Parathyroid adenoma (tissue), 2 donors: ENCODE measurements around the gene CGAS.

ENCODE experiments used
- H2AFZ ChIP-seq: fragments of 300-600 bp; sonication (generic); one replicate; pipeline ENCODE4 v1.7.0; 2017; ENCODE audit warnings: antibody characterized with exemption, mild to moderate bottlenecking
- H3K27ac ChIP-seq: fragments of 300-600 bp; sonication (generic); one replicate; pipeline ENCODE4 v1.7.0; 2017
- H3K27me3 ChIP-seq: fragments of 300-600 bp; sonication (generic); one replicate; pipeline ENCODE4 v1.7.0; 2017; ENCODE audit warnings: low read length; ENCODE audit not compliant: control insufficient read depth, insufficient read depth
- H3K36me3 ChIP-seq: fragments of 300-600 bp; sonication (generic); one replicate; pipeline ENCODE4 v1.7.0; 2017; ENCODE audit warnings: low read length; ENCODE audit not compliant: control insufficient read depth, insufficient read depth
- H3K4me1 ChIP-seq: fragments of 300-600 bp; sonication (generic); one replicate; pipeline ENCODE4 v1.7.0; 2017; ENCODE audit warnings: control low read depth
- H3K4me2 ChIP-seq: fragments of 300-600 bp; sonication (generic); one replicate; pipeline ENCODE4 v1.7.0; 2017; ENCODE audit warnings: low read length
- H3K4me3 ChIP-seq: fragments of 300-600 bp; sonication (generic); one replicate; pipeline ENCODE4 v1.7.0; 2017; ENCODE audit warnings: low read depth, low read length
- H3K79me2 ChIP-seq: fragments of 300-600 bp; sonication (generic); one replicate; pipeline ENCODE4 v1.7.0; 2017; ENCODE audit warnings: control low read depth
- H3K9ac ChIP-seq: fragments of 300-600 bp; sonication (generic); one replicate; pipeline ENCODE4 v1.7.0; 2017; ENCODE audit warnings: mild to moderate bottlenecking
- H3K9me3 ChIP-seq: fragments of 300-600 bp; sonication (generic); one replicate; pipeline ENCODE4 v1.7.0; 2017; ENCODE audit warnings: low read length; ENCODE audit not compliant: control insufficient read depth
- CTCF ChIP-seq: fragments of 300-600 bp; sonication (generic); IDR thresholded peaks from one replicate; pipeline ENCODE4 v1.7.0; 2017; ENCODE audit warnings: antibody characterized with exemption, mild to moderate bottlenecking
- donor health status: primary hyperparathyroidism.

Gene CGAS

GRCh38 chr6:73481969-73482368 is 29.9 kb upstream of the CGAS start:
- peak overlapping the region; percentile 21 for H3K27ac ChIP-seq
- TF ChIP-seq CTCF = no peak
- H3K9me3 ChIP-seq = no peaks in the 10 kb centered on the region
- peak overlapping the region; percentile 47 for H2AFZ ChIP-seq
- peaks cover 11% of the 10 kb centered on the region for H3K4me1 ChIP-seq
- H3K36me3 ChIP-seq = no peaks in the 10 kb centered on the region
- H3K9ac ChIP-seq = no peak overlapping the region
- no peak overlapping the region for H3K4me2 ChIP-seq
- no peak overlapping the region for H3K4me3 ChIP-seq
- H3K27me3 ChIP-seq = no peaks in the 10 kb centered on the region
- H3K79me2 ChIP-seq = no peaks in the 10 kb centered on the region

GRCh38 chr6:73477407-73477806 is 25.3 kb upstream of the CGAS start:
- Histone ChIP-seq H3K4me2 (no peak overlapping the region), H3K9ac (no peak overlapping the region), H3K27me3 (no peaks in the 10 kb centered on the region), H3K4me3 (no peak overlapping the region), H2AFZ (no peak overlapping the region), H3K4me1 (peaks cover 11% of the 10 kb centered on the region), H3K79me2 (peaks cover 3% of the 10 kb centered on the region), H3K9me3 (no peaks in the 10 kb centered on the region), H3K36me3 (no peaks in the 10 kb centered on the region), H3K27ac (no peak overlapping the region)
- TF ChIP-seq CTCF = no peak

DNA sequence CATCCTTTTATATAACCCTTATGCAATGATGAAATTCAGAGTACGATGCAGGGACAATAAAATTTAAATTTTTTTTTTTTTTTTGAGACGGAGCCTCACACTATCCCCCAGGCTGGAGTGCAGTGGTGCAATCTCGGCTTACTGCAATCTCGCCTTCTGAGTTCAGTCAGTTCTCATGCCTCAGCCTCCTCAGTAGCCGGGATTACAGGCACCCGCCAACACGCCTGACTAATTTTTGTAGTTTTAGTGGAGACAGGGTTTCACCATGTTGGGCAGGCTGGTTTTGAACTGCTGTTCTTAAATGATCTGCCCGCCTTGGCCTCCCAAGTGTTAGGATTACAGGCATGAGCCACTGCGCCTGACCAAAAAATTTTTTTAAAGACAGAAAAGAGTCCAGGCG is 24.6 kb upstream of the CGAS start:
- no peak for TF ChIP-seq CTCF
- Histone ChIP-seq H3K27me3 (no peaks in the 10 kb centered on the region), H3K4me2 (no peak overlapping the region), H3K79me2 (peaks cover 3% of the 10 kb centered on the region), H2AFZ (no peak overlapping the region), H3K36me3 (no peaks in the 10 kb centered on the region), H3K9me3 (no peaks in the 10 kb centered on the region), H3K9ac (no peak overlapping the region), H3K4me1 (peaks cover 5% of the 10 kb centered on the region), H3K27ac (no peak overlapping the region), H3K4me3 (no peak overlapping the region)

DNA sequence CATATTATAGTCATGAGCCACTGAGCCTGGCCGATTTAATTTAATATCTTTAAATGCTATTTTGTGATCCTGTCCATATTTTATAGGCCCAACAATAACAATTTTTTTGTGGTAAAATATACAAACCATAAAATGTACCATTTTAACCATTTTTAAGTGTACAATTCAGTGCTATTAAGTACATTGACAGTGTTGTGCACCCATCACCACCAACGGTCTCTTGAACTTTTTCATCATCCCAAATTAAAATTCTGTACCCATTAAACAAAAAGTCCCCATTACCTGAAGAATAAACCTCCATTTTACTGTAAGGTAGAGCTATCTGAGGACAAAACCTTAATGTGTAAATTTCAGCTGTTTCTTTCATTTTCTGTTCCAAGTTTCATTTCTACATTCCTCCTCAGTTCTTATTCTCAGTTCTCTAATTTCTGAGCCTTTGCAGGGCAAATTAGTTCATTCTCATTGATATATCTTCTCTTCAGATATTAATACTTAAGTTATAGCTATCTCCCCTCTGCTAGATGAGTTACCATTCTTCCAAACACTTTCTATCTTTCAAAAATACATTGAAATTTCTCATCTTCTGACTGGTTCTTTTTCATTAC is 19.7 kb upstream of the CGAS start:
- no peaks in the 10 kb centered on the region for H3K4me1 ChIP-seq
- no peak overlapping the region for H3K9ac ChIP-seq
- no peak overlapping the region for H2AFZ ChIP-seq
- no peaks in the 10 kb centered on the region for H3K36me3 ChIP-seq
- H3K4me3 ChIP-seq = no peak overlapping the region
- no peaks in the 10 kb centered on the region for H3K27me3 ChIP-seq
- no peak overlapping the region for H3K27ac ChIP-seq
- H3K4me2 ChIP-seq = no peak overlapping the region
- H3K9me3 ChIP-seq = no peaks in the 10 kb centered on the region
- peaks cover 3% of the 10 kb centered on the region for H3K79me2 ChIP-seq
- no peak for TF ChIP-seq CTCF
